Measurements from ENCODE around the gene ZFYVE19. TPM values are rescaled to one million over a fixed set of nuclear protein-coding genes. Genes with fewer than 3 reads are reported as not detected.

Gene ZFYVE19
- total and polyA plus RNA-seq, 8 donors = 10.3 to 31.0 (median 23.5) TPM

DNA sequence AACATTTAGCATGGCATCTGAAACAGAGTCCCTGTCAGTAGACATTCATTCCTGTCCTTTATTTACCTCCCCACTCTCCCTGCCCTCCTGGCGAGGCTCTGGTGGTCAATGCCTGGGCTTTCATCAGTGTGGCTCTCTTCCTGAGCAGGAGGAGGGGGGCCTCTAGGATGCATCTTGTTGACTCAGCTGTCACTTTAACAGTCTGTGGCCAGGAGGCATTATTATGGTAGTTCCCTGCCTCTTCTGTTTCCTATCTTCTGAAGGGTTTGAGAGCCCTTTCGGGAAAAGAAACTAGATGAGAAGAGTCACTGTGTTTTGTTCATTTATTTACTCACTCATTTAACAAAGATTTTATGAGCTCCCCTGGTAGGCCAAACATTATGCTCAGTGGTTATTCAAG, 24.0 kb downstream of the ZFYVE19 start:
- intact Hi-C loops (cut with DNase I; ENCODE audit: low total_unique reads) = no loop called here
- Histone ChIP-seq H3K4me1 (peaks cover 0 to 12% (median under 1%) of the 10 kb centered on the region in 4 donors), H3K9me3 (no peaks in the 10 kb centered on the region), H3K27ac (no peak overlapping the region), H3K36me3 (no peaks in the 10 kb centered on the region), H3K4me3 (no peak overlapping the region), H3K27me3 (no peaks in the 10 kb centered on the region)
- TF ChIP-seq POLR2A (IDR thresholded peaks at IDR 0.05) = no peak
- TF ChIP-seq POLR2AphosphoS5 (IDR thresholded peaks at IDR 0.05) = no peak
- no peak for TF ChIP-seq EP300 (IDR thresholded peaks at IDR 0.05)
- TF ChIP-seq, protein P1, sequence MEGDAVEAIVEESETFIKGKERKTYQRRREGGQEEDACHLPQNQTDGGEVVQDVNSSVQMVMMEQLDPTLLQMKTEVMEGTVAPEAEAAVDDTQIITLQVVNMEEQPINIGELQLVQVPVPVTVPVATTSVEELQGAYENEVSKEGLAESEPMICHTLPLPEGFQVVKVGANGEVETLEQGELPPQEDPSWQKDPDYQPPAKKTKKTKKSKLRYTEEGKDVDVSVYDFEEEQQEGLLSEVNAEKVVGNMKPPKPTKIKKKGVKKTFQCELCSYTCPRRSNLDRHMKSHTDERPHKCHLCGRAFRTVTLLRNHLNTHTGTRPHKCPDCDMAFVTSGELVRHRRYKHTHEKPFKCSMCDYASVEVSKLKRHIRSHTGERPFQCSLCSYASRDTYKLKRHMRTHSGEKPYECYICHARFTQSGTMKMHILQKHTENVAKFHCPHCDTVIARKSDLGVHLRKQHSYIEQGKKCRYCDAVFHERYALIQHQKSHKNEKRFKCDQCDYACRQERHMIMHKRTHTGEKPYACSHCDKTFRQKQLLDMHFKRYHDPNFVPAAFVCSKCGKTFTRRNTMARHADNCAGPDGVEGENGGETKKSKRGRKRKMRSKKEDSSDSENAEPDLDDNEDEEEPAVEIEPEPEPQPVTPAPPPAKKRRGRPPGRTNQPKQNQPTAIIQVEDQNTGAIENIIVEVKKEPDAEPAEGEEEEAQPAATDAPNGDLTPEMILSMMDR (IDR thresholded peaks at IDR 0.05) = no peak
- WGBS, 5 donors = 80 to 86% (median 83%) methylated on average over 2 of the region's 2 CpGs
- no peak for DNase-seq

DNA sequence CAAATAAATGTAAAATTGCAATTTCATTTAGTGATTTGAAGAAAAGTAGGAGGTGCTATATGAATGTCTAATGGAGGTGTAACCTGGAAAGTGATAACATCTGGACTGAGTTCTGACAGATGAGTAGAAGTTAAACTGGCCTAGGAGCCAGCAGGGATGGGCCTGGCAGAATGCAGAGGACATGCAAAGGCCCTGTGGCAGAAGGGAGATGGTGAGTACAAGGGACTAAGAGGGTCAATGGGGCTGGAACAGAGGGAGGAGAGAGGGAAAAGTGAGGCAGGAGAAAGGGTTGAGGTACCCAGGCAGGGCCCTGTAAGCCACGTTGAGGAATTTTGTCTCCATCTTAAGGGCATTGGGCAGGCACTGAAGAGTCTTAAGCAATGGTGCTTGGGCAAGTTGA, 25.0 kb downstream of the ZFYVE19 start:
- H3K4me1 ChIP-seq = peaks cover 0 to 4% (median 0%) of the 10 kb centered on the region in 4 donors
- H3K27ac ChIP-seq = no peak overlapping the region
- WGBS, 5 donors = 74 to 83% (median 81%) methylated on average over 1 of the region's 1 CpG
- intact Hi-C loops (cut with DNase I; ENCODE audit: low total_unique reads) = no loop called here
- no peaks in the 10 kb centered on the region for H3K36me3 ChIP-seq
- no peaks in the 10 kb centered on the region for H3K27me3 ChIP-seq
- H3K9me3 ChIP-seq = no peaks in the 10 kb centered on the region
- no peak for TF ChIP-seq POLR2AphosphoS5 (IDR thresholded peaks at IDR 0.05)
- no peak for TF ChIP-seq POLR2A (IDR thresholded peaks at IDR 0.05)
- TF ChIP-seq EP300 (IDR thresholded peaks at IDR 0.05) = no peak
- TF ChIP-seq, protein P1 (IDR thresholded peaks at IDR 0.05) = no peak
- DNase-seq = no peak
- H3K4me3 ChIP-seq = no peak overlapping the region

DNA sequence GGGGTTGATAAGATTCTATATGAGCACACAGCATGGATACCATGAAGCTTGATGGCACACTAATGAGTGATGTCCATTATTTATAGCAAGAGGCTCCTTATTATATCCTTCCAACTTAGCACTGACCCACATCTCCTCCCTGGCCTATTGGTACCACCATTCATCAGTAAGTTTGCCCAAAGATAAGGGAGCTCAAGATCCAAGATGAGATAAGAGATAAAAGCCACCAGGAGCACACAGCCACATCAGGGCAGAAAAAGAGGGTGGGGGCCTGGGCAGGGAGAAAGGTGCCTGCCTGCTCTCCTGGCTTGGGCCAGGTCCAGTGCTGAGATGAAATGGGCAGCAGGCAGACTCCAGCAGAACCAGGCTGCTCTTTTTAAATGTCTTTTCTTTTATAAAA, 26.0 kb downstream of the ZFYVE19 start:
- no peak for DNase-seq
- Histone ChIP-seq H3K27me3 (no peaks in the 10 kb centered on the region), H3K4me1 (peaks cover 0 to 4% (median 0%) of the 10 kb centered on the region in 4 donors), H3K4me3 (no peak overlapping the region), H3K36me3 (no peaks in the 10 kb centered on the region), H3K27ac (no peak overlapping the region), H3K9me3 (no peaks in the 10 kb centered on the region)
- TF ChIP-seq, protein P1 (IDR thresholded peaks at IDR 0.05) = no peak
- TF ChIP-seq POLR2A (IDR thresholded peaks at IDR 0.05) (no peak), POLR2AphosphoS5 (IDR thresholded peaks at IDR 0.05) (no peak), EP300 (IDR thresholded peaks at IDR 0.05) (no peak)
- intact Hi-C loops (cut with DNase I; ENCODE audit: low total_unique reads) = no loop called here

DNA sequence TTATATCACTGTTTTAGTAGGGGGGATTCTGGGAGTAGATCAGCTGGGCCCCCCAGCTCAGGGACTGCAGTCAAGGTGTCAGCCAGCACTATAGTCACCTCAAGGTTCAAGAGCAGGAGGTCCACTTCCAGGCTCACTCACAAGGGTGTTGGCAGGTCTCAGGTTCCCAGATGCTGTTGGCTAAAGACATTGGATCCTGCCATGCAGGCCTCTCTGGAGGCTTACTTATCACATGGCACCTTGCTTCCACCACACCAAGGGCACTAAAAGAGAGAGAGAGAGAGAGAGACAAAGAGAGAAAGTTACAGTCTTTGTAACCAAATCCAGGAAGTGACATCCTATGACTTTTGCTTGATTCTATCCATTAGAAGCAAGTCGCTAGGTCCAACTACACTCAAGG, 29.1 kb downstream of the ZFYVE19 start:
- intact Hi-C loops (cut with DNase I; ENCODE audit: low total_unique reads) = no loop called here
- TF ChIP-seq POLR2AphosphoS5 (IDR thresholded peaks at IDR 0.05) (no peak), EP300 (IDR thresholded peaks at IDR 0.05) (no peak), POLR2A (IDR thresholded peaks at IDR 0.05) (no peak)
- TF ChIP-seq, protein P1 (IDR thresholded peaks at IDR 0.05) = no peak
- Histone ChIP-seq H3K27me3 (no peaks in the 10 kb centered on the region), H3K4me3 (no peak overlapping the region), H3K9me3 (no peaks in the 10 kb centered on the region), H3K36me3 (no peaks in the 10 kb centered on the region), H3K27ac (no peak overlapping the region), H3K4me1 (no peaks in the 10 kb centered on the region)
- 91 to 100% (median 93%) methylated on average over 1 of the region's 1 CpG for WGBS, 5 donors
- DNase-seq = no peak
